Hepatocyte (in vitro differentiated cells): Measurements from ENCODE around the gene PRPF8. TPM values are rescaled to one million over a fixed set of nuclear protein-coding genes. Genes with fewer than 3 reads are reported as not detected.
"Not testable (repeated sequence)": the region's sequence is repeated elsewhere in the genome, so short reads cannot be mapped to it uniquely, and the experiment has no call there.

ENCODE experiments used
- DNase-seq: peaks from one replicate; pipeline ENCODE4 v3.0.0-alpha.2; 2016; ENCODE audit warnings: low spot score
- H2AFZ ChIP-seq: fragments of 200-600 bp; sonication (generic); 2 replicates; pipeline ENCODE4 v1.6.0; 2016; ENCODE audit warnings: antibody characterized with exemption, mild to moderate bottlenecking
- H3K27ac ChIP-seq: fragments of 200-600 bp; sonication (generic); 2 replicates; pipeline ENCODE4 v1.5.1; 2016; ENCODE audit warnings: mild to moderate bottlenecking
- H3K27me3 ChIP-seq: fragments of 200-600 bp; sonication (generic); 2 replicates; pipeline ENCODE4 v1.6.1; 2016
- H3K36me3 ChIP-seq: fragments of 200-600 bp; sonication (generic); replicated peaks from 2 replicates; pipeline ENCODE4 v1.5.1; 2016; ENCODE audit warnings: low read depth; ENCODE audit not compliant: insufficient read depth
- H3K4me1 ChIP-seq: fragments of 200-600 bp; sonication (generic); 2 replicates; pipeline ENCODE4 v1.5.1; 2016; ENCODE audit warnings: mild to moderate bottlenecking, moderate library complexity; ENCODE audit not compliant: insufficient read depth
- H3K4me2 ChIP-seq: fragments of 200-600 bp; sonication (generic); 2 replicates; pipeline ENCODE4 v1.6.0; 2016
- H3K4me3 ChIP-seq: fragments of 200-600 bp; sonication (generic); 2 replicates; pipeline ENCODE4 v1.5.1; 2016; ENCODE audit warnings: mild to moderate bottlenecking
- H3K79me2 ChIP-seq: fragments of 200-600 bp; sonication (generic); 2 replicates; pipeline ENCODE4 v1.6.0; 2017; ENCODE audit warnings: mild to moderate bottlenecking
- H3K9me2 ChIP-seq: fragments of 200-600 bp; sonication (generic); replicated peaks from 2 replicates; pipeline ENCODE4 v1.6.0; 2017; ENCODE audit warnings: mild to moderate bottlenecking; ENCODE audit not compliant: insufficient read depth
- H3K9me3 ChIP-seq: fragments of 200-600 bp; sonication (generic); 2 replicates; pipeline ENCODE4 v1.5.1; 2016; ENCODE audit warnings: low read depth, mild to moderate bottlenecking
- H4K20me1 ChIP-seq: fragments of 200-600 bp; sonication (generic); 2 replicates; pipeline ENCODE4 v1.6.0; 2016; ENCODE audit warnings: mild to moderate bottlenecking; ENCODE audit not compliant: insufficient read depth, poor library complexity, severe bottlenecking
- EZH2 ChIP-seq: fragments of 200-600 bp; sonication (generic); IDR thresholded peaks from 2 replicates; pipeline ENCODE4 v1.6.1; 2016; ENCODE audit warnings: antibody characterized with exemption, mild to moderate bottlenecking, borderline replicate concordance
- EZH2phosphoT487 ChIP-seq: fragments of 200-600 bp; sonication (generic); IDR thresholded peaks from one replicate; pipeline ENCODE4 v1.6.1; 2018; ENCODE audit warnings: antibody characterized with exemption, mild to moderate bottlenecking, low read depth, moderate library complexity; ENCODE audit not compliant: unreplicated experiment, severe bottlenecking
- WGBS: methylation state at CpG from one replicate; pipeline ENCODE4 v1.1.6; 2016; ENCODE audit warnings: low lambda C conversion rate; ENCODE audit errors: missing lambda C conversion rate; 5-methylcytosine and 5-hydroxymethylcytosine counted together
- polyA plus RNA-seq: library from polyadenylated mRNA; unstranded; fragments of >200 nt; fragmentation: Nextera tagmentation; extraction: Ambion mirVana; gene quantifications from 2 replicates; pipeline ENCODE4 v1.2.1, GENCODE V29; 2016
- total RNA-seq: library from RNA; depleted of rRNA; stranded (reverse); fragments of >200 nt; gene quantifications from 2 replicates; pipeline ENCODE4 v1.2.3, GENCODE V29; 2014
- TF ChIP-seq, protein P1 (sequence below): fragments of 200-600 bp; sonication (generic); IDR thresholded peaks from 2 replicates; pipeline ENCODE4 v1.5.1; 2016; ENCODE audit warnings: antibody characterized with exemption, mild to moderate bottlenecking; ENCODE audit not compliant: poor library complexity

Gene PRPF8
- total and polyA plus RNA-seq, 2 experiments from 2014 or later: 107 to 119 TPM

DNA sequence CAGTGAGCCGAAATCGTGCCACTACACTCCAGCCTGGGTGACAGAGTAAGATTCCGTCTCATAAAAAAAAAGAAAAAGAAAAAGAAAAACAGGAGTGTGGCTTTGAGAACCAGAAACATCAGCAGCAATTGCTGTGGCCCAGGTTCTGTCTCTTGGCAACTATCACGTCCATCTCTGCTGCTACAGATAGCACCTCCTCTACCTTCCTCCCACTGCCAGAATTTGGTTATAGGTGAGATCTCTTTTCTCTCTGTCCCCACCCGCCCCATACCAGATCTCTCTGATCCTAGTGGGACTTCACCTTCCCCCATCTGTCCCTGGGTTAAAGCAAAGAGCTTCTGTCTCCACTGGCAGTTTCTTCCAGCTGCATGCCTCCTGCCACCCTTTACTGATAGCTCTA lies 22.4 kb upstream of the PRPF8 start:
- Histone ChIP-seq H2AFZ (no peak overlapping the region), H4K20me1 (peaks cover 13% of the 10 kb centered on the region), H3K9me3 (no peaks in the 10 kb centered on the region), H3K27me3 (no peaks in the 10 kb centered on the region), H3K4me2 (no peak overlapping the region), H3K36me3 (no peaks in the 10 kb centered on the region), H3K4me1 (peaks cover 12% of the 10 kb centered on the region), H3K79me2 (peaks cover 4% of the 10 kb centered on the region), H3K4me3 (no peak overlapping the region), H3K9me2 (no peaks in the 10 kb centered on the region), H3K27ac (no peak overlapping the region)
- no peak for DNase-seq
- TF ChIP-seq EZH2 (no peak), EZH2phosphoT487 (no peak)
- TF ChIP-seq, protein P1, sequence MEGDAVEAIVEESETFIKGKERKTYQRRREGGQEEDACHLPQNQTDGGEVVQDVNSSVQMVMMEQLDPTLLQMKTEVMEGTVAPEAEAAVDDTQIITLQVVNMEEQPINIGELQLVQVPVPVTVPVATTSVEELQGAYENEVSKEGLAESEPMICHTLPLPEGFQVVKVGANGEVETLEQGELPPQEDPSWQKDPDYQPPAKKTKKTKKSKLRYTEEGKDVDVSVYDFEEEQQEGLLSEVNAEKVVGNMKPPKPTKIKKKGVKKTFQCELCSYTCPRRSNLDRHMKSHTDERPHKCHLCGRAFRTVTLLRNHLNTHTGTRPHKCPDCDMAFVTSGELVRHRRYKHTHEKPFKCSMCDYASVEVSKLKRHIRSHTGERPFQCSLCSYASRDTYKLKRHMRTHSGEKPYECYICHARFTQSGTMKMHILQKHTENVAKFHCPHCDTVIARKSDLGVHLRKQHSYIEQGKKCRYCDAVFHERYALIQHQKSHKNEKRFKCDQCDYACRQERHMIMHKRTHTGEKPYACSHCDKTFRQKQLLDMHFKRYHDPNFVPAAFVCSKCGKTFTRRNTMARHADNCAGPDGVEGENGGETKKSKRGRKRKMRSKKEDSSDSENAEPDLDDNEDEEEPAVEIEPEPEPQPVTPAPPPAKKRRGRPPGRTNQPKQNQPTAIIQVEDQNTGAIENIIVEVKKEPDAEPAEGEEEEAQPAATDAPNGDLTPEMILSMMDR: no peak
- 93% methylated on average over 5 of the region's 5 CpGs for WGBS

DNA sequence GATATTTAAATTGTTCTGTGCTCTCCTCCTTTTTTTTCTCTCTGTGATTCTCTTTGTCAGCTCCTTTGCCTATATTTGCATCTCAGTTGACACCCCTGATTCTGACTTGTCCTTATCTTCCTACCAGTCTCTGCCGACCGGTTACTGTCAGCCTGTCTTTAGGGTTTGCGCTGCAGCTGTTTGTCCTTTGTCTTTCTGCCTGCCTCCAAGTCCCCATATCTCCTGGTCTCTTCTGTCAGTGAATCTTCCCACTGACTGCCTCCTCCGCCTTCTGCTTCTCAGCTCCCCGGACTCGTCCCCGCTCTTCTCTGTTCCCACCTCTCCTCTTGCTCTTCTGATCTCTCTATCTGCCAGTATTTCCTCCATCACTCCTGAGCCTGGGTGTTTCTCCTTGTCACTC lies 20.3 kb upstream of the PRPF8 start:
- H3K36me3 ChIP-seq: no peaks in the 10 kb centered on the region
- H3K27ac ChIP-seq: no peak overlapping the region
- WGBS: 71% methylated on average over 7 of the region's 7 CpGs
- no peak for TF ChIP-seq EZH2phosphoT487
- TF ChIP-seq, protein P1: no peak
- TF ChIP-seq EZH2: no peak
- no peaks in the 10 kb centered on the region for H4K20me1 ChIP-seq
- no peak overlapping the region for H3K4me2 ChIP-seq
- H3K4me3 ChIP-seq: no peak overlapping the region
- no peaks in the 10 kb centered on the region for H3K9me3 ChIP-seq
- no peaks in the 10 kb centered on the region for H3K27me3 ChIP-seq
- H3K79me2 ChIP-seq: no peaks in the 10 kb centered on the region
- no peaks in the 10 kb centered on the region for H3K4me1 ChIP-seq
- DNase-seq: no peak
- H2AFZ ChIP-seq: no peak overlapping the region
- no peaks in the 10 kb centered on the region for H3K9me2 ChIP-seq

DNA sequence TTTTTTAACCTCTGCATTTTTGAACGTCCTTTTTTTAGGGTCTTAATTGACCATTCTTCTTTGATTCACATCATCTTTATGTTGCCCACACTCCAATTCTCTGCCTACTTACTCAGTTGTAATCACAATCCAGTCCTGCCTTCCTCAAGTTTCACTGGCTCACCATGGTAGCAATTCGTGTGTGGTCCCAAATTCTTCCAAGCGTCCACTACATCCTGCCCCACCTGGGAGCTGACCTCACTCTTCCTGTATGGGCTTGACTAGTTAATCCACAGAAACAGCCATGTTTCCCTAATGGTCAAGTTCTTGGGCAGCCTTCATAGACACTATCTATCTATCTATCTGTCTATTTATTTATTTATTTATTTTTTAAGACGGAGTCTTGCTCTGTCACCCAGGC lies 18.4 kb upstream of the PRPF8 start:
- Histone ChIP-seq H3K9me2 (no peaks in the 10 kb centered on the region), H2AFZ (no peak overlapping the region), H3K4me2 (no peak overlapping the region), H3K27ac (no peak overlapping the region), H3K4me3 (no peak overlapping the region), H3K36me3 (no peaks in the 10 kb centered on the region), H4K20me1 (no peaks in the 10 kb centered on the region), H3K9me3 (no peaks in the 10 kb centered on the region), H3K27me3 (no peaks in the 10 kb centered on the region), H3K4me1 (no peaks in the 10 kb centered on the region), H3K79me2 (no peaks in the 10 kb centered on the region)
- 65% methylated on average over 4 of the region's 4 CpGs for WGBS
- DNase-seq: no peak
- TF ChIP-seq EZH2phosphoT487: no peak
- TF ChIP-seq, protein P1: no peak
- TF ChIP-seq EZH2: no peak

DNA sequence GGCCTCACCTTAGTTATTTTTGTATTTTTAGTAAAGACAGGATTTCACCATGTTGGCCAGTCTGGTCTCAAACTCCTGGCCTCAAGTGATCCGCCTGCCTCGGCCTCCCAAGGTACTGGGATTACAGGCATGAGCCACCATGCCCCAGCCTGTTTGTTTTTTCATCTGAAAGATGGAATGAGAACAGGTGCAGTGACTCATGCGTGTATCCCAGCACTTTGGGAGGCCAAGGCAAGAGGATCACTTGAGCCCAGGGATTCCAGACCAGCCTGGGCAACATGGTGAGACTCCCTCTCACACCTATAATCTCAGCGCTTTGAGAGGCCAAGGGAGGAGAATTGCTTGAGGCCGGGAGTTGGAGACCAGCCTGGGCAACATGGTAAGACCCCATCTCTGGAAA lies 15.2 kb upstream of the PRPF8 start:
- not testable (repeated sequence) for H3K4me2 ChIP-seq, H3K36me3 ChIP-seq, H2AFZ ChIP-seq, H4K20me1 ChIP-seq, H3K79me2 ChIP-seq, H3K4me3 ChIP-seq, H3K27me3 ChIP-seq, H3K9me2 ChIP-seq, H3K4me1 ChIP-seq, H3K9me3 ChIP-seq, H3K27ac ChIP-seq, DNase-seq
- 86% methylated on average over 5 of the region's 5 CpGs for WGBS
